HEK293T (cell line): ENCODE measurements around the gene LEMD1.

Source experiments
- BHLHE40 ChIP-seq: fragments of 450-650 bp; IDR thresholded peaks from 2 replicates; pipeline ENCODE4 v1.6.1; 2016; ENCODE audit warnings: mild to moderate bottlenecking, moderate library complexity, borderline replicate concordance
- FOXA1 ChIP-seq: fragments of 450-650 bp; IDR thresholded peaks from 2 replicates; pipeline ENCODE4 v1.6.1; 2016; ENCODE audit warnings: mild to moderate bottlenecking
- FOXK2 ChIP-seq: fragments of 450-650 bp; IDR thresholded peaks from 2 replicates; pipeline ENCODE4 v1.6.1; 2016; ENCODE audit warnings: mild to moderate bottlenecking
- FOXM1 ChIP-seq: fragments of 450-650 bp; IDR thresholded peaks from 2 replicates; pipeline ENCODE4 v1.6.1; 2017; ENCODE audit warnings: mild to moderate bottlenecking, borderline replicate concordance
- SP1 ChIP-seq: fragments of 450-650 bp; IDR thresholded peaks from 2 replicates; pipeline ENCODE4 v1.6.1; 2017
- SUZ12 ChIP-seq: fragments of 450-650 bp; IDR thresholded peaks from 2 replicates; pipeline ENCODE4 v1.6.1; 2016; ENCODE audit warnings: mild to moderate bottlenecking
- TARDBP ChIP-seq: fragments of 450-650 bp; IDR thresholded peaks from 2 replicates; pipeline ENCODE4 v1.6.1; 2016

DNA sequence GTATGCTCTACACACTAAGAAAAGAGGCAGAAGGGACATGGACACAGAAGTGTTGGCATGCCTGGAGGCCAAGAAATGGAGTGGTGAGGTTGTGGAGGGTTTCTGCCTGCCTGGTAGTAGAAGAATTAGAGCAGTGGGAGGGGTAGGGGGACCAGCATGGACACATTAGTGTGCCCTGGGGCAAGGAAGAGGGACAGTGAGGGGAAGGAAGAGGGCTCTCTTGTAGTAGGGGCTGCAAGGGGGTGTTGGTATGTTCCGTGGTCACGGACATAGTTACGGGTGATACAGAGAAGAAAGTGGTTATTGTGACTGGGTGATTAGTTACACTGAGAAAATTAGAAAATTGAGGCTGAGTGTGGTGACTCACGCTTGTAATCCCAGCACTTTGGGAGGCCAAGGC lies 23.3 kb downstream of the LEMD1 start:
- TF ChIP-seq BHLHE40 = no peak
- no peak for TF ChIP-seq FOXM1
- no peak for TF ChIP-seq SP1
- TF ChIP-seq FOXK2 = no peak
- no peak for TF ChIP-seq FOXA1
- TF ChIP-seq TARDBP = no peak
- TF ChIP-seq SUZ12 = no peak
